GM21360 (cell line): ENCODE measurements around the gene CCDC117.
A peak's percentile ranks its signal among the peaks of the same experiment; 100 is the strongest.
"Not testable (repeated sequence)": the region's sequence is repeated elsewhere in the genome, so short reads cannot be mapped to it uniquely, and the experiment has no call there.

Experiments used
- ATAC-seq: cut with Tn5 transposase; IDR thresholded peaks from one replicate; pipeline ENCODE4 v1.9.1; 2021; ENCODE audit warnings: mild to moderate bottlenecking, moderate library complexity; ENCODE audit not compliant: unreplicated experiment

The CCDC117 gene

DNA sequence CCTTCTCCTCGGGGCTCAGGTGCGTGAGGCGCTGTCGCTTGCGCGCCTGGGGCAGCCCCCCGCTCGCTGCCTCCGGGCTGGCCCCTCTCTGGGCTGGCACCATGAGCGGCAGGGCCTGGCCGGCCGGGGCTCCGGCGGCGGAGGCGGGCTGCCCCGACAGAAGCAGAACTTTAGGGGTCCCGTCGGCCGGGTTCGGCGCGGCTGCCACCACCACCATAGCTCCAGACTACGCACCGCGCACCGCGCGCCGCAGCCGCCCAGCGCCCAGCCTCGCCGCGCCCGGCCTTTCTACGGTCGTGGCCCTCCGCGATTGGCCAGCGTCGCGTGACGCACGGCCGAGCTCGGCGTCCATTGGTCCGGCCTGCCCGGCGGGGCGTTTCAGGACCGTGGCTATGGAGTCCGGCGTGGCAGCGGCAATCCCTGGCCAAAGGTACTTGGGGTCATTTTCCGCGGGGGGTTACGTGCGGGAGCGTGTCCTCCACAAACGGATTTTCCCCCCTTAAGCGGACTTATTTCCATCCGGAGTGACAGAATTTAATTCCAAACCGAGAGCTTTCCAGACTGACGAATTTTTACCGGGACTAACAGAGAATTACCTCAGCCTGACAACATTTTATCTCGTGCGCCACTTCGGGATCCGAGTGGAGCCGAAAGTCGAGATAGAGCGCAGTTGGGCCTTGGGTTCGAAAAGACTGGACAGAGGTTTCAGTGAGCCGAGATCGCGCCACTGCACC is 28.0 kb downstream of the CCDC117 start, which contains the start of gene XBP1:
XBP1 (minus strand) TSS at position 262 of the 734 bp plus-strand sequence.
- peak; percentile 85 for ATAC-seq

DNA sequence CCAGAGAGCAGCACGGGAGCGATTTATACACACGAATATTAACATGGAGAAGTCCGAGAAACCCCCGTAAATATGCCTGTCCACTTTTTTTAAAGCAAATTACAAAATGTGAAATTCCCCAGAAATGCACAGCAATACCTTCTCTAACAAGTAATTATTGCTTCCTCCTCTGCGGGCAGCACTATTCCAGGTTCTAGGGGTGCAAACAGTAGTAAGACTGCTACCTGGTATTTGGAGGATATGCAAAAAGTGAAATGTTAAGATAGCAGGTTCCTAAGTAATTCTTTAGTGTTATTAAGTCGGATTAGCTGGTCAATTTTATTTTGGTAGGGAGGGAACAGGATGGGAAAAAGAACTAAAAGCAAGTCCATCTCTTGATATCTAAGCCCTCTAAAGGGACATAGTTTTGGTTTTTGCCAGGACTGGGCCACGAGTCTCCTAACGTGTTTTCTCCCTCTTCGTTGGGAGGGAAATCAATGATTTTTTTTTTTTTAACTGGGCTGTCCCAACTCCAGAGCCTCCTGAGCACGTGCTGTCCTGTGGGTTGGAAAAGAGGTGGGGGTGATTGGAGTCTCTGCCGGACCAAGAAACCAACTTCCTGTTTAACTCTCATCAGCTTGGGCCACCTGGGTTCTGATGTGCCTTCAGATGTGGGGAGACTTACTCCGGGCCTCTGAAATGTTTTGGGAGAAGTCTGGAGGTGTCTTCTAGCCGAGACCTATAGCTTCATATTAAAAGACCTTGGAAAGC is 29.5 kb downstream of the CCDC117 start:
- ATAC-seq, result no peak

- no peak for ATAC-seq
Observed at GRCh38 chr22:28802595-28803123, 30.2 kb downstream of the CCDC117 start.

- not testable (repeated sequence) for ATAC-seq
Observed at GRCh38 chr22:28805426-28805825, 32.9 kb downstream of the CCDC117 start.

GRCh38 chr22:28808716-28809355 is 36.3 kb downstream of the CCDC117 start:
- ATAC-seq, result no peak

DNA sequence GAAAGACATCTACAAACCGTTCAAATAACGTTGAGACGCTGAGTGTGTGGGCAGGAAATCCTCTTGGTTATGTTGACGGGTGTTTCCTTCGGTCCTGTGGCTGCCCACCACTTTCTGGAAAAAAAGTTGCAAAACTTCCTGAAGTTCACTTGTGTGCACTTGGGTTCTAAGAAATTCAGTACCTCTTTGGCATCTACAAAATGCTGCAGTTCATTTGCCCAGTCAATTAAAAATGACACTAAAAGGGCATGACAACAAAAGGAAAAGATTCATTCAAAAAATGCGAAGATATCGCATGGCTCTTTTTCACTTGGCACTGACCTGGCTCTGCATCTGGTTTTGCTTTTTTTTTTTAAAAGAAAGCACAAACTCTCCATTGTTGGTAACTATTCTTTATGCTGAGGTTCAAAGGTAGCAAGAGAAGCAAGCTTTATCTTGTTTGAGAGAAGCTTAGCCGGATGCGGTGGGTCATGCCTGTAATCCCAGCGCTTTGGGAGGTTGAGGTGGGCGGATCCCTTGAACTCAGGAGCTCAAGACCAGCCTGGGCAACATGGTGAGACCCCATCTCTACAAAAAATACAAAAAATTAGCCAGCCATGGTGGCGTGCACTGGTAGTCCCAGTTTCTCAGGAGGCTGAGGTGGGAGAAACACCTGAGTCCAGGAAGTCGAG is 38.5 kb downstream of the CCDC117 start:
- ATAC-seq, result no peak

GRCh38 chr22:28812516-28812915 is 40.0 kb downstream of the CCDC117 start:
- no peak for ATAC-seq

DNA sequence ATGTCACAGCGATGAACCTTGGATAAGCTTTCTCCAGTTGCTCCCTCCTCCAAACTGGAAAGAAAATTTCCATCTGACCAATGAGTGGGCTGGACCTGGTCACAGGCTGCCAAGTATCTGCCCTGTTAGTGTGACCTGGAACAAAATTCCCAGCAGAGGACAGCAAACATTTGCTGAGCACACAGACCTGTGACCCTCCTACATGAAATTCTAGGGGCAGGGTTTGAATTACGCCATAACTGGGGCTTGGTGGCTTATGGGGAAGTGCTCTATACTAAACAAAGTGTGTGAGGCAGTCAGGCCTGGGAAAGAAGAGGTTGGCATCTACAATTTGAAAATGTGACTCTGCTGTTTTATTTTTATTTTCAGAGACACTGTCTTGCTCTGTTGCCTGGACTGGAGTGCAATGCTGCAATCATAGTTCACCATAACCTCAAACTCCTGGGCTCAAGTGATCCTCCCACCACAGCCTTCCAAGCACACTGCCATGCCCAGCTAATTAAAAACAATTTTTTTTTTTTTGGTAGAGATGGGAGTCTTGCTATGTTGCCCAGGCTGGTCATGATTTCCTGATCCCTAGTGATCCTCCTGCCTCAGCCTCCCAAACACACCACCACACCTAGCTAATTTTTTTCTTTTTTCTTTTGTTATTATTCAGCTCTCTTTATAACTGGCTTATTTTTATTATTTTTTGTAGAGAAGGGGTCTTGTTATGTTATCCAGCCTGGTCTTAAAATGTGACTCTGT is 41.5 kb downstream of the CCDC117 start:
- ATAC-seq, result no peak

GRCh38 chr22:28815111-28815510 is 42.6 kb downstream of the CCDC117 start:
- ATAC-seq, result no peak

DNA sequence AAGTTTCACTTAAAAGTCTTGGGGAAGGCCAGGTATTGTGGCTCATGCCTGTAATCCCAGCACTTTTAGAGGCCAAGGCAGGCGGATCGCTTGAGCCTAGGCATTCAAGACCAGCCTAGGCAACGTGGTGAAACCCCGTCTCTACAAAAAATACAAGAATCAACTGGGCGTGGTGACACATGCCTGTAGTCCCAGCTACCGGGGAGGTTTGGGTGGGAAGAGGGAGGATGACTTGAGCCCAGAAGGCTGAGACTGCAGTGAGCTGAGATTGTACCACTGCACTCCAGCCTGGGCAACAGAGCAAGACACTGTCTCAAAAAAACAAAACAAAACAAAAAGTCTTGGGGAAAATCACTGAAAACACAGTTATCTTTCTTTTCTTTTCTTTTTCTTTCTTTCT is 43.2 kb downstream of the CCDC117 start:
- no peak for ATAC-seq

DNA sequence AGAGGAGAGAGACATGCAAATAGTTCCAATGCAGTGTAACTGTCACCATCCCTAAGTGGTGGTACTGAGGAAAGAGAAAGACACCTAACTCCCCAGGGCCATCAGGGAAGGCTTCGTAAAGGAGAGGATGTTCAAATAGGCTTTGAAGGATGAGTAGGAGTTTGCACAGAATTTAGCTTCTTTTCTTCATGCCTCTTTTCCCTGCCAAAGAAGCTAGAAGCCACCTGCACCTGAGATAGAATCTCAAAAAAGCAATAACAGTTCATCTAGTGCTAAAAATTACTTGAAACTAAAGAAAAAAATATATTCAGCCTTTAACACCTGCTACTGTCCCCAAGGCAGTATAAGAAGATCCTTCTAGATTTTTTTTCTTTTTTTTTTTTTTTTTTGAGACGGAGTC is 44.6 kb downstream of the CCDC117 start:
- no peak for ATAC-seq

DNA sequence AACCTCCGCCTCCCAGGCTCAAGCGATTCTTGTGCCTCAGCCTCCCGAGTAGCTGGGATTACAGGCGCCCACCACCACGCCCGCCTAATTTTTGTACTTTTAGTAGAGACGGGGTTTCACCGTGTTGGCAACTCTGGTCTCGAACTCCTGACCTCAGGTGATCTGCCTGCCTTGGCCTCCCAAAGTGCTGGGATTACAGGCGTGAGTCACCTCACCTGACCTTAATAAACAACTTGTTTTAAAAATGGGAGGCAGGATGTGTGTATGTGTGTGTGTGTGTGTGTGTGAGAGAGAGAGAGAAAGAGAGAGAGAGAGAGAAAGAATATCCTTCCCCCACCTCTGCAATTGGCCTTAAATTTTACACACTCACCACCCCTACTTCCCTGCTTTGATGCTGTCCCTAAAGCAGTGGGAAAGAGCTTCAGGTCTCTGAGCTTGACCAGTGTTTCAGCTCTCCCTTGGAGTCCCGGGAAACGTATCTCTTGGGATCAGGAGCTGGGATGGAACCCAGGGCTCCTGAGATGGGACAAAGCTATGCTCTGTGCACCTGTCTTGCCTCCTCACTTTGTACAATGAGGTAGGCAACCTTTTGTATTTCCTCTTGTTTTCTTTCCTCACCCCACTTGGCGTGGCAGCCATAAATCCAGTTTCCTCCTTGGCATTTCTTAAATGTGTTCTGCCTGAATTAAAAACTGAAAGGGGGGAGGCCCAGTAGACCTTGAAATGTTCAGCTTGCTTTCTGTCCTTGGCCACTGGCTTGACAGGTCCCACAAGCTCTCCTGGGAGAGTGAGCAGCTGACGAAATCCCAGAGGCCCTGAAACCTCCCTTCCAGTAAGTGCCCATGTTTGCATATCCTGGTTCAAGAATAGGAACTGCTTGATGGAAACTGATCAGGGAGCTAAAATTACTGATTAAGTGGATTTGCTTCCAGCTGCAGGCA is 45.7 kb downstream of the CCDC117 start:
- ATAC-seq, result no peak

DNA sequence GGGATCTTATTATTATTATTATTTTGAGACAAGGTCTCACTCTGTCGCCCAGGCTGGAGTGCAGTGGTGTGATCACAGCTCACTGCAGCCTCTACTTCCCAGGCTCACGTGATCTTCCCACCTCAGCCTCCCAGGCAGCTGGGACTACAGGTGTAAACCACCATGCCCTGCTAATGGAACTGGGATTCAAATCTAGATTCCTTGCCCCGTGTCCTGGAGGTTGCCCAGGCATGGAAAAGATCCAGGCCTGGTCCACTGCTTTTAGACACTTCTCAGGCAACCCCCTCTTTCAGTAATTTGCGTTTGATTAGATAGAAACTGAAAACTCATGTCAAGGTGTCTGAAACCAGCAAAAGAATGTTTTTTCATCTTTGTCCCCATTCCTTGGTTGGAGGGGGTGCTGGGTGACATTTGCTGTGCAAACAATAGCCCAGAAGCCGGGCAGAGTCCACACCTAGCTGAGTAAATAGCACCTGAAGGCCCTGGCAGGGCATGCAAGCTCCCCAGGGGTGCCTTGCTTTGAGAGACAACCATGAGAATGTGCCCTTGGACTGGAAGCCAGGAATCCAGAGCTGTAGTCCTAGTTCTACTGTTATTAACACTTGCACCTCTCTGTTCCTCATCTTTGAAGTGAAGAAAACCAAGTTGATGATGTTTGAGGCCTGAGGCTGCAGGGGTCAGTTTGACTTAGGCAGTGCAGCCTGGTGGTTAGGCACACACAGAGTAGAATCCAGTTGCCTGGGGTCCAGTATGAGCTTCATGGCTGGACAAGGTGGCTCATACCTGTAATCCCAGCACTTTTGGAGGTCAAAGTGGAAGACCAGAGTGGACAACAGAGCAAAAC is 47.0 kb downstream of the CCDC117 start:
- ATAC-seq, result no peak

GRCh38 chr22:28820885-28821284 is 48.4 kb downstream of the CCDC117 start:
- no peak for ATAC-seq

- ATAC-seq, result no peak
Observed at GRCh38 chr22:28821452-28821851, 49.0 kb downstream of the CCDC117 start.

- no peak for ATAC-seq
Observed at GRCh38 chr22:28822930-28823551, 50.5 kb downstream of the CCDC117 start.

DNA sequence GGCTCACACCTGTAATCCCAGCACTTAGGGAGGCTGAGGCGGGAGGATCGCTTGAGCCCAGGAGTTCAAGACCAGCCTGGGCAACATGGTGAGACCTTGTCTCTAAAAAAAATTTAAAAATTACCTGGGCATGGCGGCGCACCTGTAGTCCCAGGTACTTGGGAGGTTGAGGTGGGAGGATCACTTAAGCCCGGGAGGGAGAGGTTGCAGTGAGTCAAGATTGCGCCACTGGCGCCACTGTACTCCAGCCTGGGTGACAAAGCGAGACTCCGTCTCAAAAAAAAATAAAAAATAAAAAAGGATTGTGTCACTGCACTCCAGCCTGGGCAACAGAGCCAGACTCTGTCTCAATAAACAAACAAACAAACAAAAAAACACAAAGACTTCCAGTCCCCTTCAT is 52.0 kb downstream of the CCDC117 start:
- ATAC-seq, result not testable (repeated sequence)

DNA sequence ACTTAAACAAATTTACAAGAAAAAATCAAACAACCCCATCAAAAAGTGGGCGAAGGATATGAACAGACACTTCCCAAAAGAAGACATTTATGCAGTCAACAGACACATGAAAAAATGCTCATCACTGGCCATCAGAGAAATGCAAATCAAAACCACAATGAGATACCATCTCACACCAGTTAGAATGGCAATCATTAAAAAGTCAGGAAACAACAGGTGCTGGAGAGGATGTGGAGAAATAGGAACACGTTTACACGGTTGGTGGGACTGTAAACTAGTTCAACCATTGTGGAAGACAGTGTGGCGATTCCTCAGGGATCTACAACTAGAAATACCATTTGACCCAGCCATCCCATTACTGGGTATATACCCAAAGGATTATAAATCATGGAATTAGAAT is 53.9 kb downstream of the CCDC117 start:
- not testable (repeated sequence) for ATAC-seq
